ENCODE results near the gene CTNND1.

Gene CTNND1

GRCh38 chr11:57793351-57794115 is 31.9 kb downstream of the CTNND1 start (continued):
- no peak for TF ChIP-seq ZBTB48 (tag by site-specific recombination; IDR thresholded peaks at IDR 0.05)
- no peak for TF ChIP-seq FEZF1 (tag by site-specific recombination; IDR thresholded peaks at IDR 0.05)
- no peak for TF ChIP-seq ZNF354C (tag by site-specific recombination; IDR thresholded peaks at IDR 0.05; ENCODE audit: borderline replicate concordance, low read depth)
- no peak for TF ChIP-seq ZNF488 (tag by site-specific recombination; IDR thresholded peaks at IDR 0.05)

- Histone ChIP-seq H3K36me3 (ENCODE audit: control insufficient read depth in 2 of 2, insufficient read depth in 1 of 2, low read length in 2 of 2) (peaks cover 19 to 67% of the 10 kb centered on the region in 2 experiments), H3K4me1 (ENCODE audit: control insufficient read depth, insufficient read depth, low read length) (no peaks in the 10 kb centered on the region), H3K9me3 (ENCODE audit: control insufficient read depth, insufficient read depth, low read depth, low read length) (no peaks in the 10 kb centered on the region), H3K4me3 (ENCODE audit: low read depth, low read length) (no peak overlapping the region), H3K27ac (ENCODE audit: extremely low read depth, low read depth, low read length) (no peak overlapping the region)
- TF ChIP-seq ZNF660 (tag by site-specific recombination; IDR thresholded peaks at IDR 0.05) = no peak
- TF ChIP-seq ZSCAN23 (tag by site-specific recombination; IDR thresholded peaks at IDR 0.05) = no peak
- TF ChIP-seq YY1 (tag by site-specific recombination; IDR thresholded peaks at IDR 0.05) = no peak
- no peak for TF ChIP-seq EGR2 (tag by site-specific recombination; IDR thresholded peaks at IDR 0.05; ENCODE audit: low read depth)
- TF ChIP-seq MEIS1 (CRISPR knock-in tag; IDR thresholded peaks at IDR 0.05; ENCODE audit: borderline replicate concordance) = no peak
- TF ChIP-seq ZNF791 (tag by site-specific recombination; IDR thresholded peaks at IDR 0.05) = no peak
- TF ChIP-seq BCL11A (tag by site-specific recombination; IDR thresholded peaks at IDR 0.05; ENCODE audit: low read depth) = no peak
- TF ChIP-seq PATZ1 (tag by site-specific recombination; IDR thresholded peaks at IDR 0.05) = no peak
- no peak for TF ChIP-seq ZNF776 (tag by site-specific recombination; IDR thresholded peaks at IDR 0.05; ENCODE audit: borderline replicate concordance)
- TF ChIP-seq ZNF202 (tag by site-specific recombination; IDR thresholded peaks at IDR 0.05; ENCODE audit: borderline replicate concordance) = no peak
- no peak for TF ChIP-seq ZNF302 (tag by site-specific recombination; IDR thresholded peaks at IDR 0.05; ENCODE audit: low read depth)
- ChIA-PET CTCF (interaction anchor here (0.7 to 5.6 kb wide), 7 partner anchors 37 to 438 kb away, joined by 3 to 151 read pairs (median 6); partner anchors contain the start of genes BTBD18 and CTNND1), POLR2A (interaction anchor here (1.4 to 1.7 kb wide), 3 partner anchors 21 to 57 kb away, joined by 4 to 12 read pairs (median 6); partner anchors contain the start of genes CTNND1 and SELENOH)
Measured at GRCh38 chr11:57798905-57799559, 37.4 kb downstream of the CTNND1 start.

DNA sequence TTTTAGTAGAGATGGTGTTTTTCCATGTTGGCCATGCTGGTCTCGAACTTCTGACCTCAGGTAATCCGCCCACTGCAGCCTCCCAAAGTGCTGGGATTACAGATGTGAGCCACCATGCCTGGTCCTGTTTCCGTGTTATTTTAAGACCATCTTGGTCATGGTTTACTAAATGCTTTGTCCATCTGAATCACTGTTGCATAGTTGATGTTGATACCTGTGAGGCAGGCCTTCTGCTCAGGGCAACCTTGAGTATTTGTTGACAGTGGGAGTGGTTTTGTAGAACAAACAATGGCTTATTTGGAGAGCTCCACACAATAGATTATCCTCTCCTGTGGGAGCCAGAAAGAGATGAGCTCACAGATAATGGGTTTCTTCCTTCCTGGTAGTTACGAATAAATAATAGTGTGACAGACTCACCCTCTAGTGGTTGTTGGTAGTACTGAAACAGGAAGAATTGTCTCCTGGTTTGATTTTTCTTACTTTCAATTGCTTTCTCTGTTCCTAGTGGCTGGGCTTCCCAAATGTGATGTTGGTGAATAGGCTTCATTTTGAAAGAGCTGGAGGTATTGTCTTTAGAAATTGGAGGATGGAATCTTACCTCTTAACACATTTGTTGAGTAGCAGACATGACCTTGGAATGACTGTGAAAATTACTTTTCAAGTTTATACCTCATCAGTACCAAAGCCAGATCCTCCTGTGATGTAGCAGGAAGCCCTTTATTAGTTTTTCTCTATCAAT is 39.0 kb downstream of the CTNND1 start:
- Histone ChIP-seq H3K36me3 (ENCODE audit: control insufficient read depth in 2 of 2, insufficient read depth in 1 of 2, low read length in 2 of 2) (peaks cover 25 to 70% of the 10 kb centered on the region in 2 experiments), H3K27ac (ENCODE audit: extremely low read depth, low read depth, low read length) (no peak overlapping the region), H3K4me1 (ENCODE audit: control insufficient read depth, insufficient read depth, low read length) (no peaks in the 10 kb centered on the region), H3K4me3 (ENCODE audit: low read depth, low read length) (no peak overlapping the region), H3K9me3 (ENCODE audit: control insufficient read depth, insufficient read depth, low read depth, low read length) (no peaks in the 10 kb centered on the region)
- POLR2A ChIA-PET = interaction anchor here (0.5 to 2.0 kb wide), 10 partner anchors 10 to 129 kb away, joined by 3 to 16 read pairs (median 6); partner anchors contain the start of genes CTNND1, MED19, SELENOH and TMX2
- CTCF ChIA-PET = interaction anchor here (0.5 to 5.6 kb wide), 56 partner anchors 9 to 1348 kb away, joined by 3 to 151 read pairs (median 4); partner anchors contain the start of genes BTBD18, CTNND1, SELENOH and UBE2L6
- TF ChIP-seq ZNF629 (tag by site-specific recombination; IDR thresholded peaks at IDR 0.05) = peak; percentile 58; the same call in 1 of the 2 replicates
- no peak for TF ChIP-seq ZSCAN5A (tag by site-specific recombination; IDR thresholded peaks at IDR 0.05)
- TF ChIP-seq ZNF654 (tag by site-specific recombination; IDR thresholded peaks at IDR 0.05; ENCODE audit: low read depth) = peak; percentile 78
- peak; percentile 63; the same call in 1 of the 2 replicates for TF ChIP-seq ZEB2 (tag by site-specific recombination; IDR thresholded peaks at IDR 0.05)
- no peak for TF ChIP-seq TCF7L2 (IDR thresholded peaks at IDR 0.05; ENCODE audit: borderline replicate concordance, low read depth, low read length)
- no peak for TF ChIP-seq RBAK (tag by site-specific recombination; IDR thresholded peaks at IDR 0.05)
- TF ChIP-seq PRDM1 (tag by site-specific recombination; IDR thresholded peaks at IDR 0.05) = peak; percentile 85
- TF ChIP-seq ZBTB21 (tag by site-specific recombination; IDR thresholded peaks at IDR 0.05) = 0 out of 2 replicates have a peak, but pooled peaks have one; percentile 20
